GM18505 (cell line): ENCODE measurements around the gene PKD1.
"Not testable (repeated sequence)": the region's sequence is repeated elsewhere in the genome, so short reads cannot be mapped to it uniquely, and the experiment has no call there.

Experiments
- ATAC-seq: cut with Tn5 transposase; IDR thresholded peaks from one replicate; pipeline ENCODE4 v1.9.1; 2021; ENCODE audit not compliant: unreplicated experiment
- POLR2A ChIP-seq: IDR thresholded peaks from 4 replicates; pipeline ENCODE4 v1.6.1; 2011; ENCODE audit warnings: borderline replicate concordance; ENCODE audit not compliant: insufficient read depth, insufficient read length; ENCODE audit errors: extremely low read depth

The PKD1 gene

DNA sequence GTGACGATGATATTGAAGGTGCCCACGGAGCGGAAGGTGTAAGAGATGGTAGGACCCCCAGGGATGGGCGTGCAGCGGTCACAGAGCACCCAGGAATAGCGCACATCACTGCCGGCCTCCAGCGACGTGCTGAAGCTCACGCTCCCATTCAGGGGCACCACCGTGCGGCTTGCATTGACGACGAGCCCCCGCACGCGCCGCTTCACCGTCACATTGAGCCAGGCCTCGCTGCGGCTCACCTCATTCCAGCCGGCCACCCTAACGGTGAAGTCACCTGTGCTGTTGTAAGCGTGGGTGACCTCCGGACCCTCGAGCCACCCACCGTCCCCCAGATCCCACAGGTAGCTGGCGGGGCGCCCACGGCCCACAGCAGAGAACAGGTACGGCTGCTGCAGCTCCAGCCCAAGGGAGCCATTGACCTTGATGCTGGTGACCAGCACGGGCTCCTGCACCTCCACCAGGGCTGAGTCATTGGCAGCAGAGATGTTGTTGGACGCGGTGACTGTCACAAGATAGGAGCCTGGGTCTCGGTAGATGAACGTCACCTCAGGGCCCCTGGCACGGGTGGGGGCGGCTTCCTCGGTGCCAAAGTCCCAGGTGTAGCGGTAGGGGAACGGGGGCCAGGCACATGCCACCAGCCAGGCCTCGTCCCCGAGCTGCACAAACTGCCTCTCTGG, 25.2 kb downstream of the PKD1 start:
- not testable (repeated sequence) for ATAC-seq

- not testable (repeated sequence) for ATAC-seq
These were observed 25.8 kb downstream of the PKD1 start for GRCh38 chr16:2109872-2110271.

DNA sequence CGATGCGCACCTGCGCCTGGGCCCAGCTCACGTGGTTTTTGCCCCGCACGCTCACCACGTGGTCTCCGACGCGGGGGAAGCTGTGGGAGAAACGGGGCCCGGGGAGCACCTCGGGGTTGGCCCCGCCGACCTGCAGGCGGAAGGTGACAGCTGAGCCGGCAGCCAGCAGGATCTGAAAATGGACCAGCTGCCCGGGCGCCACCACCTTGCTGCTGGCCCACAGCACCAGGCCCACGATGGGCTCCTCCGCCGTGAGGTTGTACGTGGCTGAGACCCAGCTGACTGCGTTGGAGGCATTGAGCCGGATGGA, 26.5 kb downstream of the PKD1 start:
- ATAC-seq = not testable (repeated sequence)

DNA sequence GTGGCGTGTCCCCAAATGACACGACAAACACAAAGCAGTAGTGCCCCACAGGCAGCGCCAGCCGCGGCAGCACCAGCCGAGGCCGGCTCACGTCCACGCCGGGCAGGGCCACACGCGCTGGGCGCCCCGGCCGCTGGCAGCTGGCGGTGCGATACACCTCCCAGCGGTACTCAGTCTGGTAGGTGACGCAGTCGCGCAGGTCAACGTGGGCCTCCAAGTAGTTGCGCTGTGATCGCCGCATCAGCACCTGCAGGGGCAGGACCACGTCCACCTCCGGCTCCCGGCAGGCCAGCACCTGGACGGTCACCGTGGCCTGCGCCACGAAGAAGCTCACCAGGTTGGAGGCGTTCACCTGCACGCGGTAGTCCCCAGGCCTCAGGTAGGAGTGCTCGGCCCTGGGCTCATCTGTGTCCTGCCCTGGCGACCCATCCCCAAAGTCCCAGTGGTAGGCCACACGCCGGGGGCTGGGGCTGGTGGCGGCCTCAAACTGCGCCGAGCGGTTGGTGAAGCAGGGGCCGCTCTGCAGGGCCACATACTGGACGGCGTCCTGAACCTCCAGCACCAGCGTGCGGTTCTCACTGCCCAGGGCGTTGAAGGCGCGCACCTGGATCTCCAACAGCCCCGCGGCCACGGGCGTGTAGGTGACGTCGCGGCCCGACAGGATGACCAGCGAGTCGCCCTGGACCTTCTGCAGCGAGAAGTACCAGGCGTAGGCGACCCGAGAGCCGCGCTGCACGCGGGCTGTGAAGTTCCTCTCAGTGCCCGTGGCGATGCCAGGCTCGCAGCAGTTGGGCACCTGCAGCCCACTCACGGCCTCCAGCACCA, 27.0 kb downstream of the PKD1 start:
- ATAC-seq = not testable (repeated sequence)

GRCh38 chr16:2107791-2108125, 27.9 kb downstream of the PKD1 start:
- ATAC-seq = not testable (repeated sequence)

DNA sequence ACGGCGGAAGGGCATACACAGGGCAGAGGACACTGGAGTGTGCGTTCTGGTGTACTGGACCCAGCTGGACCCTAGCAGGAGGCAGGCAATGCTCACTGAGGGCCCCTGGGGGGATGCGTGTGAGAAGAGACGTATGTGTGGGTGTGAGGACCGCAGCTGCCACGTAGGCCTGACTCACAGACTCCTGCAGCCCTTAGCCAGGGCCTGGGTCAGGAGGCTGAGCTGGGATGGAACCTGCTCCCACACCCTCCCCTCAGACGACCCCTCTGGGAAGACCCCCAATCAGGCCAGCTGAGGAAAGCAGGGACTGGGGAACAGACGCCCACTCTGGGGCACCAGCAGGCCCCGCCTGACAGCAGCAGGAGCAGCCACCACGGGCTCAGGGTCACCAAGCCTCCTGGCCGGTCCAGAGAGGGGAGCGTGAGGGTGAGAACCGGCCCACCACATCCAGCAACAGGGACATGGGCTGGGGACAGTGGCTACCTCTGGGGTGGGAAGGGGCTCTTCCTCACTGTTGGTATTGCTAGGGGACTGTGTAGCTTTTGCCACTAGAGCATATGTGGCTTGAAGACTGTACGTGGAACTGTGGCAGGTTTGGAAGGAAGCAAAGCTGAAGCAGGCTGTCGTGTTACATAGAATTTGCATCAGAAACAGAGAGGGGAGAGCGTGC, 28.4 kb downstream of the PKD1 start:
- not testable (repeated sequence) for ATAC-seq

DNA sequence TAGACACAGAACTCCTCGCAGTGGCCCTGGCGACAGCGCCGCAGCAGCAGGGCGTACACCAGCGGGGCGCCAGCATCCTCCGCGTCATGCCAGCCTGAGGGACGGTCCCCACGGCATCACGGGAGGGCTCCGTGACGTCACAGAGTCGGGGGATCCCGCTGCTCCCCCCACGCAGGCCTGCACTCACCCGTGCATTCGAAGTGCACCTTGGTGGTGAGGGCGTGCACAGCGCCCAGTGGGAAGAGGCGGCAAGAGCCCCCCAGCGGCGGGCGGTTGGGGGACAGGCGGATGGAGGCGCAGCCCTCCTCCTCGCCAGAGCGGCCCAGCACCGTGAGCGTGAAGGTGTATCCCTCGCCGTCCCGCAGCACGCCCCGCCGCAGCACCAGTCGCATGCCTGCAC, 29.5 kb downstream of the PKD1 start:
- not testable (repeated sequence) for ATAC-seq

GRCh38 chr16:2105769-2106168, 29.9 kb downstream of the PKD1 start:
- ATAC-seq = not testable (repeated sequence)

DNA sequence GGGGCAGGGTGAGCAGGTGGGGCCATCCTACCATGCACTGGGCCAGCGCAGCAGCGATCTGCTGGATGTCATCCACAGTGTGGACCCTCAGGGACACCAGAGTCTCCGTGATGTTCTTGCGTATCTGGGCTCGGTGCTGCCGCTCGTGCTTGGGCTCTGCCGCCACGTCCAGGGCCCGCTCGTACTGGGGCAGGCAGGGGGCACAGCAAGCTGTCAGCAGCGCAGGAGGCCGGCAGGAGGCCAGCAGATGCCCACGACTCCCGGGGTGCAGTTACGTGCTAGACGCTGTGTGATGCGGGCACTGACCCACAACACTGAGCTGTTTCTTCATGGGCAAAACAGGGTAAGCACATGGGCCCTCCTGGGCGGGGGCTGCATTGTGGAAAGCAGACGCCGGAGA, 30.4 kb downstream of the PKD1 start:
- ATAC-seq = not testable (repeated sequence)

GRCh38 chr16:2104464-2104863, 31.2 kb downstream of the PKD1 start:
- not testable (repeated sequence) for ATAC-seq

DNA sequence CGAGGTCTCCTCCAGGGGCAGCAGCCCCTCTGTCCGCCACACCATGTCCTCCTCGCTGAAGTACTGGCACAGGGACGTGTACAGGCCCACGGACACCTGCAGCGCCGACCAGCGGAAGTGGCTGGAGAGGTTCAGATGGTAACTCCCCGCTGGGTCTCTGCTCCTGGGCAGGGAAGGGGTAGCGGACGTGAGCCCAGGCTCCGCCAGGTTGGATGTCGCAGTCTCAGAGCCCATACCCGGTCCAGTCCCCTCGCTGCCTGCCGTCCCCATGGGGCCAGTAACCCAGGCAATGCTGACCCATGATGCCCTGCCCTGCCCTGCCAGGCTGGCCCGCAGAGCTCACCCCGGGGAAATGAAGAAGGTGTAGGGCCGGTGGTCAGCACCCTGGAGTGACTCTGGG, 33.2 kb downstream of the PKD1 start:
- no peak for TF ChIP-seq POLR2A
- no peak for ATAC-seq

DNA sequence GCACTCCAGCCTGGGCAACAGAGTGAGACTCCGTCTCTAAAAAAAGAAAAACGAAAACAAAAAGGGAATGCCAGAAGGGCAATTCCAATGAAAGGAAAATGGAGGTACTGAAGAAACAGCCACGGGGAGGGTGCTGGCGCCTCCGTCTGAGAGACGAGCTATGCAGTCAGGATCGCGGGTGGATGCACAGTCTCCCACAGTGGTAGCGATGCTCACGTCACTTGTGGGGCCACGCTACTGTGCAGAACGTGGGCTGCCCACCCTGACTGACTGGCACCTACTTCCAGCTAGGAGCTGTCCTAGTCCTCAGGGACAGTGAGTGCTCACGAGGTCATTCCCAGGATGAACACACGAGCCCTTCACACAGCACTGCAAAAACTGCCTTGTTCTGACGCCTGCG, 34.1 kb downstream of the PKD1 start:
- ATAC-seq = not testable (repeated sequence)

DNA sequence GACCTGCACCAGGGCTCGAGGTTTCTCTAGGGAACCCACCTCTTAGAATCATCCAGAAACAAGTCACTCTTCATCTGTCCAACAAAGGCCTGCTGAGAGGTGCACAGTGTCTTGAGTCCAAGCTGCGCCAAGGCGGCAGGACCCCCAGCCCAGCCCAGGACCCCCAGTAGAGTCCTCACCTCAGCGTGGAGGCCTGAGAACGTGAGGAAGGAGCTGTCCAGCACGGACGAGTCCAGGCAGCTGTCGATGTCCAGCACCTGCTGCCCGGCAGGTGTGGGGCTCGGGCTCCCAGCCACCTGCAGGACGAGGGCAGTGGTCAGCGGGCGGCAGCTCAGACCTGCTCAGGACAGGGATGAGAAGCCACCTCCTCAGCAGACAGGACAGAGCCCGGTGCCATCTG, 38.0 kb downstream of the PKD1 start:
- ATAC-seq = not testable (repeated sequence)

- ATAC-seq = no peak
- no peak for TF ChIP-seq POLR2A
These were observed 38.7 kb downstream of the PKD1 start for GRCh38 chr16:2096853-2097595.

- no peak for ATAC-seq
- no peak for TF ChIP-seq POLR2A
These were observed 39.6 kb downstream of the PKD1 start for GRCh38 chr16:2095918-2096582.
